HG03565 (cell line): ENCODE measurements around the gene ARG2.

Experiments
- ATAC-seq: cut with Tn5 transposase; IDR thresholded peaks from one replicate; pipeline ENCODE4 v1.9.1; 2021; ENCODE audit warnings: mild to moderate bottlenecking, moderate library complexity; ENCODE audit not compliant: unreplicated experiment

The ARG2 gene

GRCh38 chr14:67633451-67634147, 13.9 kb downstream of the ARG2 start:
- no peak for ATAC-seq

- ATAC-seq, result peak; percentile 57
Measured at GRCh38 chr14:67636361-67636919, 16.7 kb downstream of the ARG2 start.

GRCh38 chr14:67638642-67639041, 18.9 kb downstream of the ARG2 start:
- ATAC-seq, result no peak

GRCh38 chr14:67641480-67641879, 21.8 kb downstream of the ARG2 start:
- no peak for ATAC-seq

- ATAC-seq, result no peak
Measured at GRCh38 chr14:67641902-67642749, 22.4 kb downstream of the ARG2 start.

- no peak for ATAC-seq
Measured at GRCh38 chr14:67643713-67644112, 24.0 kb downstream of the ARG2 start.

- no peak for ATAC-seq
Measured at GRCh38 chr14:67644428-67644827, 24.7 kb downstream of the ARG2 start.

- no peak for ATAC-seq
Measured at GRCh38 chr14:67645414-67645813, 25.7 kb downstream of the ARG2 start.

GRCh38 chr14:67646131-67646530, 26.4 kb downstream of the ARG2 start:
- no peak for ATAC-seq

GRCh38 chr14:67650151-67650550, 30.4 kb downstream of the ARG2 start:
- no peak for ATAC-seq

GRCh38 chr14:67650694-67651093, 31.0 kb downstream of the ARG2 start:
- no peak for ATAC-seq

GRCh38 chr14:67652189-67652588, 32.5 kb downstream of the ARG2 start:
- no peak for ATAC-seq

- no peak for ATAC-seq
Measured at GRCh38 chr14:67653651-67654280, 34.0 kb downstream of the ARG2 start.

- no peak for ATAC-seq
Measured at GRCh38 chr14:67663633-67664032, 43.9 kb downstream of the ARG2 start.

GRCh38 chr14:67665868-67666267, 46.1 kb downstream of the ARG2 start:
- ATAC-seq, result no peak

- no peak for ATAC-seq
Measured at GRCh38 chr14:67666750-67667449, 47.2 kb downstream of the ARG2 start.

- no peak for ATAC-seq
Measured at GRCh38 chr14:67668559-67668958, 48.8 kb downstream of the ARG2 start.

GRCh38 chr14:67673451-67673850, 53.7 kb downstream of the ARG2 start:
- no peak for ATAC-seq

GRCh38 chr14:67674139-67674479, 54.4 kb downstream of the ARG2 start:
- peak; percentile 15 for ATAC-seq

GRCh38 chr14:67674480-67675218, 54.9 kb downstream of the ARG2 start, which contains the start of gene VTI1B:
TSS of gene VTI1B (minus strand) at chr14:67674632. CDS start at chr14:67674489, 143 bp downstream.
- peak; percentile 73 for ATAC-seq
